Naive B cell (primary cell): ENCODE measurements around the gene RIMOC1. TPM values are rescaled to one million over a fixed set of nuclear protein-coding genes. Genes with fewer than 3 reads are reported as not detected.

Experiments
- ATAC-seq, 2 donors: fragments of 150-1000 bp; cut with Tn5 transposase; 2 replicates each; pipeline ENCODE4 v1.10.0; 2021; ENCODE audit warnings: low read depth in 2 of 2, mild to moderate bottlenecking in 2 of 2, moderate library complexity in 2 of 2
- DNase-seq: peaks from one replicate; pipeline ENCODE4 v3.0.0; 2022
- H3K27ac Mint-ChIP-seq, 6 donors: one replicate each; pipeline ENCODE4 v1.8.0; 2020 to 2022; ENCODE audit warnings: mild to moderate bottlenecking in 6 of 6, mixed read lengths in 6 of 6, moderate library complexity in 5 of 6, inconsistent platforms in 2 of 6
- H3K27me3 Mint-ChIP-seq, 3 donors: one replicate each; pipeline ENCODE4 v1.8.0; 2021 to 2022; ENCODE audit warnings: mixed read lengths in 3 of 3, mild to moderate bottlenecking in 1 of 3
- H3K36me3 Mint-ChIP-seq, 2 donors: one replicate each; pipeline ENCODE4 v1.8.0; 2020 to 2022; ENCODE audit warnings: mixed read lengths in 2 of 2, inconsistent platforms in 1 of 2, mild to moderate bottlenecking in 1 of 2
- H3K4me1 Mint-ChIP-seq, 3 donors: one replicate each; pipeline ENCODE4 v1.8.0; 2020 to 2022; ENCODE audit warnings: mixed read lengths in 3 of 3, inconsistent platforms in 1 of 3, mild to moderate bottlenecking in 1 of 3, moderate library complexity in 1 of 3
- H3K4me3 Mint-ChIP-seq, 8 donors: one replicate each; pipeline ENCODE4 v1.8.0; 2020 to 2022; ENCODE audit warnings: mild to moderate bottlenecking in 8 of 8, mixed read lengths in 8 of 8, moderate library complexity in 8 of 8, inconsistent platforms in 2 of 8
- H3K9me3 Mint-ChIP-seq, 7 donors: one replicate each; pipeline ENCODE4 v1.8.0; 2020 to 2022; ENCODE audit warnings: mixed read lengths in 7 of 7, mild to moderate bottlenecking in 5 of 7, inconsistent platforms in 2 of 7, moderate library complexity in 1 of 7
- polyA plus RNA-seq, 6 donors: library from polyadenylated mRNA; unstranded; fragments of 300-500 nt; fragmentation: Illumina TruSeq; gene quantifications; one replicate each; pipeline ENCODE4 v1.2.3, GENCODE V29; 2021; ENCODE audit warnings: low read depth in 6 of 6

Gene RIMOC1, protein sequence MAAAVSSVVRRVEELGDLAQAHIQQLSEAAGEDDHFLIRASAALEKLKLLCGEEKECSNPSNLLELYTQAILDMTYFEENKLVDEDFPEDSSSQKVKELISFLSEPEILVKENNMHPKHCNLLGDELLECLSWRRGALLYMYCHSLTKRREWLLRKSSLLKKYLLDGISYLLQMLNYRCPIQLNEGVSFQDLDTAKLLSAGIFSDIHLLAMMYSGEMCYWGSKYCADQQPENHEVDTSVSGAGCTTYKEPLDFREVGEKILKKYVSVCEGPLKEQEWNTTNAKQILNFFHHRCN
- 10 to 100 TPM in 5 of 6 donors, 1 to 10 TPM in 1; 2.9 to 19.8 (median 14.6) TPM for polyA plus RNA-seq

DNA sequence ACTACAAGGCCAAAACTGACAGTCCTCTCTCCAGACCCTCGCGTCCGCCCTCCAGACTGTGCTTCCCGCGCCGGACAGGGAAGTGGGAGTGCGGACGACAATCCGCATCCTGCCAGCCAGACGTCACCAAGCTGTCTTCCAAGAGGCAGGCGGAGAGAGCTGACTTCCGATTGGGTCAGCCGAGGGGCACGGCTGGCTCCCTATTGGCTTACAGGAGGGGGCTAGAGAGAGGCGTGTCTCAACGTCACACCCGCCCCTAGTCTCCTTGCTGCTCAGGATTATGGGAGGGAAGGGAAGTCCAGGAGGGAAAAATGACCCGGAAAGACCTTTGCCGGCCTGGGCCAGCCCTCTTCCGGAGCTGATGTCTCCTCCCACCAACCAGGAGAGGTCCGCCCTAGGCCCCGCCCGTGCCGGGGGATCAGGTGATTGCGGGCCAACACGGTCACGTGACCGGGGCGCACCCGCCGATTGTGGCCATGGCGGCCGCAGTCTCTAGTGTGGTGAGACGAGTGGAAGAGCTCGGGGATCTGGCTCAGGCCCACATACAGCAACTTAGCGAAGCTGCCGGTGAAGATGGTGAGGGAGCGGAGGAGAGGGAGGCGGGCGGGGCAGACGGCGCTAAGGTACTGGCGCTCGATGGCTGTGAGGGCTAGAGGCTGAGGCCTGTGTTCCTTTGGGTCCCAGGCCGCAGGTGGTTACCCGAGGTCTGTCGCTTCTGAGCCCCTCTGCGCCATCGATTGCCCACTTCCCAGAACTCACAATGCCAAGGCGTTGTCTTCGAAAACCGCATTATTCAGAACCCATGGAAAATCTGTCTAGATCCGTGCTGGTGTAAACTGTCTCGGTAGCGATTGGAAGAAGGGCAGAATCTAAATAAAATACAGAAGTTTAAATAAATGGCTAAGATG, at the start of gene RIMOC1:
TSS of gene RIMOC1 (plus strand) at position 453 of the 908 bp plus-strand sequence. CDS start at position 477, 24 bp downstream.
- Mint-ChIP-seq H3K27me3 (peaks cover 5 to 11% (median 6%) of the 10 kb centered on the region in 3 donors), H3K9me3 (peaks cover 0 to 3% (median 0%) of the 10 kb centered on the region in 7 donors), H3K27ac (peak within 1 kb of the TSS; percentile 99 to 100 (median 100)), H3K4me1 (peaks cover 27 to 34% (median 31%) of the 10 kb centered on the region in 3 donors), H3K36me3 (peaks cover 0 to 6% of the 10 kb centered on the region in 2 donors), H3K4me3 (peak within 1 kb of the TSS; percentile 90 to 99 (median 98))
- ATAC-seq (peak; percentile 86 to 87), DNase-seq (peak; percentile 98)

DNA sequence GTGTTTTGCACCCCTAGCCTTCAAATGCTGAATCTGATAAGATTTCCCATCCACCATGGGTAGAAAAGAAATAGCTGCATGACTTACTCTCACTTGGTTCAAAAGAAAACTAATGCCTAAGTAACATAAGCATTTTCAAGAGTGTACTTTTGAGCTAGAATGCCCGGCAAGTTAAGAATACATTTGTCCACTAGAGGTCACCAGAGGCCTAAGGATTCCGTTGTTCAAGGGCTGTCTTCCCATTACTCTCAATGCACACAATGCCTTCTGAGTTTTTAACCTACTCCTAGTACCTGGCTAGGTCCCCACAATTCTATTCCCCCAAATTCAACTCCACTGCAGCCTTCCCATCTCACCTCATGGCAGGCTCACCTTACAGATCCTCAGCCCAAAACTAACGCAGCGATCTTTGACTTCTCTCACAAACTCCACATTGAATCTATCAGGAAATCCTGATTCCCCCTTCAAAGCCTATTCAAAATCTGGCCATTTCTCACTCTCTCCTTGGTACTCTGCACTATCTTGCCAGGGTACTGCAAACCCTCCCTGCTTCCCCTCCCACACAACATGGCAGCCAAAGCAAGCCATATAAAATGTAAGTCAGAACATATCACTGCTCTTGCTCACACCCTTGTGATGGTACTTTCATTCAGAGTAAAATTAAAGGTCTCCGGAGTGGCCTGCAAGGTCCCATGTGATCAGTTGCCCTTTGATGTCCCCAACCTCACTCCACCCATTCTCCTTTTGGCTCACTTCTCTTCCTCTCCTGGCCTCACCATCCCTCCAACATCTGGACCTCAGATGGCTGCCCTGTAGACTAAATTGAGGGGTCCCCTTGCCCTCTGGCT, 47.3 kb upstream of the RIMOC1 start:
- Mint-ChIP-seq H3K4me1 (no peaks in the 10 kb centered on the region), H3K36me3 (peaks cover 7 to 10% of the 10 kb centered on the region in 2 donors), H3K27ac (peak overlapping the region in 1 of 6 donors; percentile 37), H3K4me3 (no peak overlapping the region), H3K9me3 (no peaks in the 10 kb centered on the region), H3K27me3 (no peaks in the 10 kb centered on the region)
- ATAC-seq, result peak; percentile 74 to 86
- peak; percentile 63 for DNase-seq

DNA sequence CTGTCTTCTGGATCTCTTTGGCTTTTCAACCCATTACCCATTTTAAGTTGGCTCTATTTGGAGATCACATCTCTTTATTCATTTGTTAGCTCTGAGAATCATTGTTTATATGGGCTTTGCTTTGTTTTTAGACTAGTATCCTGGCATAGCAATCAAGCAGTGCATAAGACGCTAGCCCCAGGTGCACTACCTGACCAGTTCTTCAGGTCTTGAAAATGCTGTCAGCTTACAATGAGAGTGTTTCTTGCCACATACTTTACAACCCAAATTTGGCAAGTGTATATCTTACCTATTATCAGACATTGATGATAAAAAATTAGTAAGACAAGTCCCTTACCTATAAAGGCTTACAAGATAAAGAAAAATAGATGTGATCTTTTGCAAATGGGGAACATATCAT, 46.2 kb upstream of the RIMOC1 start:
- Mint-ChIP-seq H3K36me3 (peaks cover 7 to 8% of the 10 kb centered on the region in 2 donors), H3K27me3 (no peaks in the 10 kb centered on the region), H3K4me1 (no peaks in the 10 kb centered on the region), H3K9me3 (no peaks in the 10 kb centered on the region), H3K4me3 (no peak overlapping the region), H3K27ac (peak overlapping the region in 1 of 6 donors; percentile 9)
- DNase-seq (no peak), ATAC-seq (no peak)

DNA sequence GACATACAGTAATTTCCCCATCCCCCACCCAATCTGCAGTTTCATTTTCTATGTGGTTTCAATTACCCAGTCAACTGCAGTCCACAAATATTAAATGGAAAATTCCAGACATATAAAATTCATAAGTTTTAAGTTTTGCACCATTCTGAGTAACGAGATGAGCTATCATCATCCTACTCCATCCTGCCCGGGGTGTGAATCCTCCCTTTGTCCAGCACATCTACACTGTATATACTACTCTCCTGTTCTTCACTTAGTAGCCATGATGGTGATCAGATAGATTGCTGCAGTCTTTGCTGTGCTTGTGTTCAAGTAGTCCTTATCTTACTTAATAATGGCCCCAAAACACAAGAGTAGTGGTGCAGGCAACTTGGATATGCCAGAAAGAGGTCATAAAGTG, 45.3 kb upstream of the RIMOC1 start:
- ATAC-seq (no peak), DNase-seq (no peak)
- Mint-ChIP-seq H3K9me3 (no peaks in the 10 kb centered on the region), H3K27ac (peak overlapping the region in 3 of 6 donors; percentile 39 to 82 (median 70)), H3K4me1 (peaks cover 3 to 5% (median 5%) of the 10 kb centered on the region in 3 donors), H3K36me3 (peaks cover 5 to 8% of the 10 kb centered on the region in 2 donors), H3K4me3 (no peak overlapping the region), H3K27me3 (no peaks in the 10 kb centered on the region)

DNA sequence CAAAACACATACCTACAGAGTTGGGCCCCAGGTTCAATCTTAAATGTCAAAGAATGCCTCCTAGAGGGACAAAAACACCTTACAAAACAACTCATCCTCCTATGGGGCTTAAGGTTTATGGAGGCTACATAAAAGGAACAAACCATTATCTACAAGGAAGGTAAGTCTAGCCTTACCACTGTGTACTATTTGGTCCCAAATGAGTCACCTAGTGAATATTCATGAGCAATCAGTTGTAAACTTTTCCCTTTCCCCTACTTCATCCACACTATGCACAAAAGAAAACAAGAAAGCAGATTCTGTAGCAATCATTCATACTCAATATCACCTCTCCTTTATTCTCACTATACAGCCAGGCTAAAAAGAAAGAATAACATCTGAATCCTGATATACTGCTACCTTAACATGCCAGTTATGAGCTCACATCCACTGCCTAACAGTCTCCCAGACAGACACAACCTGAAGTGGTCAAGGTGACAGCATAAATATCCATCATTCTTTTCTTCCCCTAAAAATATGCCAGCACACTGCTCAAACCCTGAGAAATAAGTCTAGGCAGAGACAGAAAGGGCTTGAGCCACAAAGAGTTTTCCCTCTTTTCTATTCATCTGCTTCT, 40.2 kb upstream of the RIMOC1 start:
- no peak for DNase-seq
- Mint-ChIP-seq H3K27me3 (no peaks in the 10 kb centered on the region), H3K4me3 (no peak overlapping the region), H3K4me1 (peaks cover 28 to 49% (median 33%) of the 10 kb centered on the region in 3 donors), H3K27ac (peak overlapping the region in 5 of 6 donors; percentile 5 to 69 (median 30)), H3K9me3 (no peaks in the 10 kb centered on the region), H3K36me3 (peaks cover 3 to 8% of the 10 kb centered on the region in 2 donors)
- ATAC-seq, result no peak

DNA sequence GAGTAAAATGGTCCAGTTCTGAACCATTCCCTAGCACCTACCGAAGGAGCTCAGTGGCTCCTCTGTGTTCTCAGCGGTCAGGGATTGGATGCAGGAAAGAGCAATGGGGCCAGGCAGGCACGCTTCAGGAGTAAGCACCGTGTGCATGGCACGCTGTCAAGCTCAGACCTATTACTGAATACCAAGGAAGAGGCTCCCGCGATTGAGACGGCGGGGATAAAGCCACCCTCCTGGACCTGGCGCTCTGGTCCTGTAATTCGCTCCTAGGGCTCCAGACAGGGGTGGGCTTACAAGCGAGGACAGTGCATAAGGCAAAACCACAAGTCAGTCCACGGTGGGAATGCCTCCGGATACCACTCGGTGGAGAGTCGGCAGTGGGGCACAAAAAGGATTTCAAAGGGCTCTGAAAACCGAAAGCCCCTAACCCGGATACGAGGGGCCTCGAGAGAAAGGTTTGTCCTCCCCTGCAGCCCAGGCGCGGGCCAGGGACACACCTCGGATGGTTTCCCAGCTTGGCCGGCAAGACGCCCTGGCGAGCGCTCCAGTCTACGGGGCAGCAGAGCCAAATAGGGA, 34.9 kb upstream of the RIMOC1 start:
- DNase-seq (peak; percentile 16), ATAC-seq (no peak)
- peaks cover 33 to 55% (median 43%) of the 10 kb centered on the region in 3 donors for H3K4me1 Mint-ChIP-seq
- no peaks in the 10 kb centered on the region for H3K9me3 Mint-ChIP-seq
- no peaks in the 10 kb centered on the region for H3K36me3 Mint-ChIP-seq
- H3K27ac Mint-ChIP-seq, result peak overlapping the region; percentile 89 to 98 (median 96)
- H3K27me3 Mint-ChIP-seq, result no peaks in the 10 kb centered on the region
- peak overlapping the region; percentile 87 to 96 (median 92) for H3K4me3 Mint-ChIP-seq

DNA sequence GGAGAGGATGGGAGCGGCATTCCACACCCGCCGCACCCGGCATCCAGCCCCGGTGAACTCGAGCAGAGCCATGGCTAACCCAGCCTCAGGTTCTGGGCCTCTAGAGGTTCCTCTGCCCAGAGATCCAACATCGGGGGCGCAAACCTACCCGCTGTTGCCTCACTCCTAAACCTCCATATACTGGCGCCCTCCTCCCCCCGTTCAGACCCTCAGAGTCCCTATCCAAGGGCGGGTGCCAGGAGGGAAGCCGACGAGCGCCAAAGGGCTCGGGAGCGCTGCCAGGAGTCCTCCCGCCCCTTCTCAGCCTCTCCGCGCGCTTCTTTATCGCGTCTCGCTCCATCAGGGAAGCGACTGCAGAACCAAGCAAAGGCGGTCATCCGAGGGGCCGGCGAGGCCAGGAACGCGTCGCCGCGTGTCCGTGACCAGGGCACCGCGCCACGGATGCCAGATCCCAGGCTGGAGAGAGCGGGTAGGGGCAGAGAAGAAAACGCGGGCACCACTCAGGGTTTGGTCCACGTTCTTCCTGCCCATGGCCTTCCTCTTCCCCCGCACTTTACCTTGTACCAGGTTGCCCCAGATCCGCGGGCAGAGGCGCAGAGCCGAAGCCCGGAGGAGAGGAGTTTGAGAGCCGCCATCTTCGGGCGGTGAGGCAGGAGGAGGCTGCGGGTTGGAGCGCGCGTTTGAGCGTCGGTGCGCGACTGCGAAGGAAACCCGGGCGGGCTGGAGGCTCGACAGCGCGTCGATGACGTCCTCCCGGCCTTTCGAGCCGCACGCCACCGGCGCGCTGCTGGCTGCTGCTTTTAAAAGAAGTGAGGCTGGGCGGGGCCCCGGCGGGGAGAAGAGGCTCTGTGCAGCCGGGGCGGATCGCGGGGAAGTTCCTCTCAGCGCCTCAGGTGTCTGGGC, 34.2 kb upstream of the RIMOC1 start, which contains the start of gene OXCT1:
TSS of gene OXCT1 (minus strand) at position 702 of the 903 bp plus-strand sequence. CDS start at position 635, 67 bp downstream.
- Mint-ChIP-seq H3K36me3 (no peaks in the 10 kb centered on the region), H3K27me3 (no peaks in the 10 kb centered on the region), H3K4me1 (peaks cover 32 to 48% (median 37%) of the 10 kb centered on the region in 3 donors), H3K27ac (peak within 1 kb of the TSS; percentile 89 to 98 (median 96)), H3K4me3 (peak within 1 kb of the TSS; percentile 87 to 96 (median 92)), H3K9me3 (no peaks in the 10 kb centered on the region)
- ATAC-seq (peak; percentile 92 to 94), DNase-seq (peak; percentile 92)

DNA sequence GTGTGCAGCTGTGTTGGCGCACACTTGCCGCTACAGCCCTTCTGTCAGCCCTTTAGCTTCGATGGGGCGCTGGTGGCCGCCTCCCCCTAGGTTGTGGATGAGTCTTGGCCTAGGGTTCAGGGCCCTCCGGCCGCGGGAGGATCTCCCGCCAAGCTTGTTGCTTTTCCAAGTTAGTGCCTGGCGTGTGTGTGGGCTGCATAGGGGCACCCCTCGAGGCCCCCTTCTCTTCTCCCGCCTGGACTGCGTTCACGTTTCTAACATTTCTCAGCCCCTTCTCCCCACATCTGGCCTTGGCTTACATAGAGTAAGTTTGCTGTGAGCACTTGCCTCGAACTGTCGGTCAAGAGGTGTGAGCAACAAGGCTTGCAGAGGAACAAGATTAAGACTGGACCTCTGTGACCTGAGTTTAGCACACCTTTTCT, 33.5 kb upstream of the RIMOC1 start:
- Mint-ChIP-seq H3K27me3 (no peaks in the 10 kb centered on the region), H3K4me1 (peaks cover 32 to 42% (median 36%) of the 10 kb centered on the region in 3 donors)
- no peak for ATAC-seq

DNA sequence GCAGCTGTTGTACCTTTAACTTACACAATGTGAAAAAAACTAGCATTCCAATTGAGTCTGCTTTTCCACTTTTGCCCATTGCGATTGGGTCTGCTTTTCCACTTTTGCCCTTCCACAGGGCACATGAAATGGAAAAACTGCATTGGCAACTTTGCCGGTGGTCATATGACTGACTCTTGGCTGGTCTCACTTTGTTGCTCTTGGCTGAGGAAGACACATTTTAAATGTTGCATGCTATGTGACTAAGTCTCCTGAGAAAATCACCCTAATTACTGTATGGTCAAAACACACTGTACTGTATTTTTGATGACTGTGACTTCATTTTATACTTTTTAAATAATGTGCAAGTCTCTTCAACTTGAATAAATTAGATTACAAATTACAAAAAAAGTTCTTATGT, 32.3 kb upstream of the RIMOC1 start:
- Mint-ChIP-seq H3K9me3 (no peaks in the 10 kb centered on the region), H3K27ac (peak overlapping the region in 1 of 6 donors; percentile 66), H3K27me3 (peaks cover 0 to under 1% (median 0%) of the 10 kb centered on the region in 3 donors), H3K36me3 (no peaks in the 10 kb centered on the region), H3K4me3 (peak overlapping the region in 1 of 8 donors; percentile 93), H3K4me1 (peaks cover 27 to 34% (median 33%) of the 10 kb centered on the region in 3 donors)
- DNase-seq (no peak), ATAC-seq (no peak)

More for the DNA sequence above, 33.5 kb upstream of the RIMOC1 start:
- peak overlapping the region; percentile 75 to 98 (median 95) for H3K27ac Mint-ChIP-seq
- no peaks in the 10 kb centered on the region for H3K9me3 Mint-ChIP-seq
- no peak for DNase-seq
- H3K36me3 Mint-ChIP-seq, result no peaks in the 10 kb centered on the region
- peak overlapping the region; percentile 87 to 96 (median 92) for H3K4me3 Mint-ChIP-seq

DNA sequence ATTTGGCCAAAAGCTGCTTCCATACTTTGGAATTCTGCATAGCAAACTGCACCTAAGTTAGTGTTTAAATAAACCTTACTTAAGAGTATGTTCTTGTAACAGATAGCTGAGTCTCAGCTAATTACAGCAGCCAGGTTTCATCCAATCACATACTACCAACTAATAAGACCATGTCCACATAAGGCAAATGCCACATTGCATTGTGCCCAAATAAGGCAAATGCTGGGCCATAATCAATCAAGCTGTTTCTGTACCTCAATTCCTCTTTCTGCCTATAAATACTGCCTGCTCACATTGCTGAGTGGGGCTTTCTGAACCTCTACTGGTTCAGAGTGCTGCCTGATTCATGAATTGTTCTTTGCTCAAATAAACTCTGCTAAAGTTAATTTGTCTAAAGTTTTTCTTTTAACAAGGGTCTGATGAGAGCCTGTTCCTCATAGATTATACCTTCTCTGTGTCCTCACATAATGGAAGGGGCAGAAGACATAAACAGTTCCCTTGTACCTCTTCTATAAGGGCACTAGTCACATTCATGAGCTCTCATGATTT, 29.6 kb upstream of the RIMOC1 start:
- peaks cover 12 to 21% (median 18%) of the 10 kb centered on the region in 3 donors for H3K27me3 Mint-ChIP-seq
- DNase-seq, result no peak
- H3K27ac Mint-ChIP-seq, result no peak overlapping the region
- H3K4me3 Mint-ChIP-seq, result no peak overlapping the region
- no peaks in the 10 kb centered on the region for H3K9me3 Mint-ChIP-seq
- no peaks in the 10 kb centered on the region for H3K36me3 Mint-ChIP-seq
- H3K4me1 Mint-ChIP-seq, result peaks cover 7 to 11% (median 9%) of the 10 kb centered on the region in 3 donors
- ATAC-seq, result no peak

DNA sequence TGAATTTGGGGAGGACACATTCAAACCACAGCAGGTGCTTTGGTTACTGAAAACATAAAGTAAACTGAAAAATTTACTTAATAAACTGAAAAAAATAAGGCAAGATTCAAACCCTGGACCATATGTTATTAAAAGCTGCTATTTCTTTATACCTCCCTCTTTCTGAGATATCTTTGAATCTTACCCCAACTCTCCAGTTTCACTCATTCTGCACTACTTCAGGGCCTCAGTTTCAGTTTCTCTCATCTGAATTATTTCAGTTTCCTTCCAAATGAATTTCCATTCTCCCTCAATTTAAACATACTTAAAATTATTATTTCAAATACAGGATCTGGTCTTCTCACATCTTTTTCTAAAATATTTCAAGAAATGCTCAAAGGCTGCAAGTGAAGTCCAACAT, 29.0 kb upstream of the RIMOC1 start:
- H3K4me3 Mint-ChIP-seq, result no peak overlapping the region

More for the DNA sequence above, 29.0 kb upstream of the RIMOC1 start:
- Mint-ChIP-seq H3K4me1 (peaks cover 6 to 10% (median 7%) of the 10 kb centered on the region in 3 donors), H3K27ac (no peak overlapping the region), H3K27me3 (peaks cover 17 to 27% (median 22%) of the 10 kb centered on the region in 3 donors), H3K9me3 (no peaks in the 10 kb centered on the region), H3K36me3 (no peaks in the 10 kb centered on the region)
- no peak for DNase-seq
- no peak for ATAC-seq
